ENCODE data around the gene CXCL8.

DNA sequence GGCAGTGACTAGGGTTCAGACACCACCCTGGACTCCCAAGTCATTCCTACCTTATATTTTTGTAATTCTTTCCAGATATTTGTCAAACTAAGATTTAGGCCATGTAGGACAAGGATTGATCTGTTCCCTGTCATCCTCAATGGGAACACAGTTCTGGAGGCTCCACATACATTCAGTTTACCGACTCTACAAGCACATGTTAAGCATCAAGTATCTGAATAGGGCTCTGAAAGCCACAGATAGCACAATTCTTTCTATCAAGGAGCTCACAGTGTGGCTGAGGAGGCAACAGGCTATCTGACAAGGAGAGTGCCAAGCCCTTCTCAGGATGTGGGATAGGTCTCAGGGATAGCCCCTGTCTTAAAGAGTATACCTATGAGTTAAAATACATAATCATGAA is 37.0 kb upstream of the CXCL8 start:
- no peak for TF ChIP-seq SIN3A (IDR thresholded peaks at IDR 0.05; ENCODE audit: borderline replicate concordance, insufficient read depth, low read length)
- TF ChIP-seq TAF1 (IDR thresholded peaks at IDR 0.05; ENCODE audit: borderline replicate concordance, insufficient read depth, low read length), result no peak
- no peak for TF ChIP-seq POLR2AphosphoS5 (IDR thresholded peaks at IDR 0.05; ENCODE audit: low read depth, low read length)
- TF ChIP-seq, protein P1, sequence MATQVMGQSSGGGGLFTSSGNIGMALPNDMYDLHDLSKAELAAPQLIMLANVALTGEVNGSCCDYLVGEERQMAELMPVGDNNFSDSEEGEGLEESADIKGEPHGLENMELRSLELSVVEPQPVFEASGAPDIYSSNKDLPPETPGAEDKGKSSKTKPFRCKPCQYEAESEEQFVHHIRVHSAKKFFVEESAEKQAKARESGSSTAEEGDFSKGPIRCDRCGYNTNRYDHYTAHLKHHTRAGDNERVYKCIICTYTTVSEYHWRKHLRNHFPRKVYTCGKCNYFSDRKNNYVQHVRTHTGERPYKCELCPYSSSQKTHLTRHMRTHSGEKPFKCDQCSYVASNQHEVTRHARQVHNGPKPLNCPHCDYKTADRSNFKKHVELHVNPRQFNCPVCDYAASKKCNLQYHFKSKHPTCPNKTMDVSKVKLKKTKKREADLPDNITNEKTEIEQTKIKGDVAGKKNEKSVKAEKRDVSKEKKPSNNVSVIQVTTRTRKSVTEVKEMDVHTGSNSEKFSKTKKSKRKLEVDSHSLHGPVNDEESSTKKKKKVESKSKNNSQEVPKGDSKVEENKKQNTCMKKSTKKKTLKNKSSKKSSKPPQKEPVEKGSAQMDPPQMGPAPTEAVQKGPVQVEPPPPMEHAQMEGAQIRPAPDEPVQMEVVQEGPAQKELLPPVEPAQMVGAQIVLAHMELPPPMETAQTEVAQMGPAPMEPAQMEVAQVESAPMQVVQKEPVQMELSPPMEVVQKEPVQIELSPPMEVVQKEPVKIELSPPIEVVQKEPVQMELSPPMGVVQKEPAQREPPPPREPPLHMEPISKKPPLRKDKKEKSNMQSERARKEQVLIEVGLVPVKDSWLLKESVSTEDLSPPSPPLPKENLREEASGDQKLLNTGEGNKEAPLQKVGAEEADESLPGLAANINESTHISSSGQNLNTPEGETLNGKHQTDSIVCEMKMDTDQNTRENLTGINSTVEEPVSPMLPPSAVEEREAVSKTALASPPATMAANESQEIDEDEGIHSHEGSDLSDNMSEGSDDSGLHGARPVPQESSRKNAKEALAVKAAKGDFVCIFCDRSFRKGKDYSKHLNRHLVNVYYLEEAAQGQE (IDR thresholded peaks at IDR 0.05; ENCODE audit: insufficient read depth in 1 of 2, low read depth in 2 of 2, low read length in 2 of 2), result no peak
